Neural progenitor cell (in vitro differentiated cells): Measurements from ENCODE around the gene ACOT4. TPM values are rescaled to one million over a fixed set of nuclear protein-coding genes. Genes with fewer than 3 reads are reported as not detected.
"Not testable (repeated sequence)": the region's sequence is repeated elsewhere in the genome, so short reads cannot be mapped to it uniquely, and the experiment has no call there.

Experiments
- DNase-seq: peaks from one replicate; pipeline ENCODE4 v3.0.0-alpha.2; 2016; ENCODE audit warnings: low spot score
- H2AFZ ChIP-seq: fragments of 200-600 bp; sonication (generic); replicated peaks from 2 replicates; pipeline ENCODE4 v1.6.1; 2016; ENCODE audit warnings: antibody characterized with exemption
- H3F3A ChIP-seq: fragments of 200-600 bp; sonication (generic); 2 replicates; pipeline ENCODE4 v1.6.1; 2016; ENCODE audit warnings: antibody characterized with exemption, low read depth
- H3K27ac ChIP-seq: fragments of 200-600 bp; sonication (generic); 2 replicates; pipeline ENCODE4 v1.5.1; 2016; ENCODE audit warnings: mild to moderate bottlenecking
- H3K27me3 ChIP-seq: fragments of 200-600 bp; sonication (generic); 2 replicates; pipeline ENCODE4 v1.6.1; 2016; ENCODE audit warnings: mild to moderate bottlenecking, moderate library complexity
- H3K36me3 ChIP-seq: fragments of 200-600 bp; sonication (generic); 2 replicates; pipeline ENCODE4 v1.5.1; 2016
- H3K4me1 ChIP-seq: fragments of 200-600 bp; sonication (generic); 2 replicates; pipeline ENCODE4 v1.6.1; 2016; ENCODE audit warnings: mixed run types
- H3K4me2 ChIP-seq: fragments of 200-600 bp; sonication (generic); 2 replicates; pipeline ENCODE4 v1.6.1; 2016
- H3K4me3 ChIP-seq: fragments of 200-600 bp; sonication (generic); 2 replicates; pipeline ENCODE4 v1.5.1; 2016
- H3K79me2 ChIP-seq: fragments of 200-600 bp; sonication (generic); 2 replicates; pipeline ENCODE4 v1.6.1; 2016; ENCODE audit warnings: low read depth
- H3K9ac ChIP-seq: fragments of 200-600 bp; sonication (generic); 2 replicates; pipeline ENCODE4 v1.6.1; 2016
- H3K9me3 ChIP-seq: fragments of 200-600 bp; sonication (generic); 2 replicates; pipeline ENCODE4 v1.5.1; 2016; ENCODE audit warnings: low read depth
- H4K20me1 ChIP-seq: fragments of 200-600 bp; sonication (generic); 2 replicates; pipeline ENCODE4 v1.6.1; 2016; ENCODE audit warnings: low read depth
- H3K27ac Mint-ChIP-seq: 3 replicates; pipeline ENCODE4 v1.8.0; 2021; ENCODE audit warnings: mixed read lengths
- H3K27me3 Mint-ChIP-seq: 2 replicates; pipeline ENCODE4 v1.8.0; 2022; ENCODE audit warnings: low read depth, mild to moderate bottlenecking, inconsistent platforms, moderate library complexity, mixed read lengths; ENCODE audit not compliant: insufficient read depth
- H3K36me3 Mint-ChIP-seq: 3 replicates; pipeline ENCODE4 v1.8.0; 2021; ENCODE audit warnings: mixed read lengths
- H3K4me1 Mint-ChIP-seq: 3 replicates; pipeline ENCODE4 v1.8.0; 2021; ENCODE audit warnings: mixed read lengths
- H3K4me3 Mint-ChIP-seq: 3 replicates; pipeline ENCODE4 v1.8.0; 2021; ENCODE audit warnings: mild to moderate bottlenecking, moderate library complexity, mixed read lengths
- H3K9me3 Mint-ChIP-seq: 3 replicates; pipeline ENCODE4 v1.8.0; 2020; ENCODE audit warnings: mixed read lengths
- EZH2phosphoT487 ChIP-seq: fragments of 200-600 bp; sonication (generic); IDR thresholded peaks from 2 replicates; pipeline ENCODE4 v1.6.1; 2017; ENCODE audit warnings: antibody characterized with exemption
- total RNA-seq: library from RNA; depleted of rRNA; stranded (reverse); fragments of >200 nt; gene quantifications from 2 replicates; pipeline ENCODE4 v1.2.3, GENCODE V29; 2015; ENCODE audit warnings: low replicate concordance
- TF ChIP-seq, protein P1 (sequence below): fragments of 200-600 bp; sonication (generic); IDR thresholded peaks from 2 replicates; pipeline ENCODE4 v1.5.1; 2017; ENCODE audit warnings: antibody characterized with exemption, mild to moderate bottlenecking

The ACOT4 gene
- total RNA-seq, 1 donor from 2014 or later = not detected

DNA sequence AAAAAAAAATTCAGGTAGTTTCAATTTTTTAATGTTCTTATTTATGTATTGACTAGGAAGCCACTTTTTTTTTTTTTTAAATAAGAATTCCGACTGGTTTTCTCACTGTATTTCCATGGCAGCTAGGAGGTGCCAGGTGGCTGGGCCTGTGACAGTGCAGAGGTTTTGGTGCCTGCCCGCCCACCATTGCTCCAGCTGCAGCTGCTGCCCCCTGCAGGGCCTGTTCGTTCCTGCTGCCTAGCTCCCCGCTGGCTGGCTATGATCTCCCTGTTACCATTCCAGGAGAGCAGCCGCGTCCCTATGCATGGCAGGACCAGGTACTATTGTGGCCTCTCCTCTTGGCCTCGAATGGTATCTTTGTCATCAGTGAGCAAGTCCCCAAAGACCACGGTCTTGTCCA lies 20.8 kb upstream of the ACOT4 start:
- H3K4me3 Mint-ChIP-seq = not testable (repeated sequence)

GRCh38 chr14:73573034-73573433 lies 18.6 kb upstream of the ACOT4 start:
- not testable (repeated sequence) for DNase-seq, H3K4me1 ChIP-seq, H3F3A ChIP-seq, H3K27me3 ChIP-seq, H3K4me3 ChIP-seq, H3K27ac Mint-ChIP-seq, H3K79me2 ChIP-seq, H3K4me3 Mint-ChIP-seq, H3K4me2 ChIP-seq, H3K9me3 ChIP-seq, H3K27ac ChIP-seq, H3K36me3 ChIP-seq, H3K9ac ChIP-seq, H4K20me1 ChIP-seq, H3K9me3 Mint-ChIP-seq, H2AFZ ChIP-seq, H3K36me3 Mint-ChIP-seq
- Mint-ChIP-seq H3K4me1 (peaks cover 18% of the 10 kb centered on the region), H3K27me3 (peaks cover 15% of the 10 kb centered on the region)

More for the DNA sequence above, 20.8 kb upstream of the ACOT4 start:
- not testable (repeated sequence) for H3K27me3 ChIP-seq, H3K9me3 ChIP-seq, H3F3A ChIP-seq, H2AFZ ChIP-seq, H3K4me2 ChIP-seq, H3K4me3 ChIP-seq, H3K79me2 ChIP-seq, H3K9ac ChIP-seq, H3K36me3 Mint-ChIP-seq, H3K9me3 Mint-ChIP-seq, H3K4me1 ChIP-seq, H4K20me1 ChIP-seq, H3K36me3 ChIP-seq, H3K27ac ChIP-seq, H3K27ac Mint-ChIP-seq
- peak; percentile 46 for DNase-seq
- Mint-ChIP-seq H3K4me1 (peaks cover 23% of the 10 kb centered on the region), H3K27me3 (peaks cover 15% of the 10 kb centered on the region)
- TF ChIP-seq, protein P1, sequence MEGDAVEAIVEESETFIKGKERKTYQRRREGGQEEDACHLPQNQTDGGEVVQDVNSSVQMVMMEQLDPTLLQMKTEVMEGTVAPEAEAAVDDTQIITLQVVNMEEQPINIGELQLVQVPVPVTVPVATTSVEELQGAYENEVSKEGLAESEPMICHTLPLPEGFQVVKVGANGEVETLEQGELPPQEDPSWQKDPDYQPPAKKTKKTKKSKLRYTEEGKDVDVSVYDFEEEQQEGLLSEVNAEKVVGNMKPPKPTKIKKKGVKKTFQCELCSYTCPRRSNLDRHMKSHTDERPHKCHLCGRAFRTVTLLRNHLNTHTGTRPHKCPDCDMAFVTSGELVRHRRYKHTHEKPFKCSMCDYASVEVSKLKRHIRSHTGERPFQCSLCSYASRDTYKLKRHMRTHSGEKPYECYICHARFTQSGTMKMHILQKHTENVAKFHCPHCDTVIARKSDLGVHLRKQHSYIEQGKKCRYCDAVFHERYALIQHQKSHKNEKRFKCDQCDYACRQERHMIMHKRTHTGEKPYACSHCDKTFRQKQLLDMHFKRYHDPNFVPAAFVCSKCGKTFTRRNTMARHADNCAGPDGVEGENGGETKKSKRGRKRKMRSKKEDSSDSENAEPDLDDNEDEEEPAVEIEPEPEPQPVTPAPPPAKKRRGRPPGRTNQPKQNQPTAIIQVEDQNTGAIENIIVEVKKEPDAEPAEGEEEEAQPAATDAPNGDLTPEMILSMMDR = peak; percentile 58

- H3K9me3 ChIP-seq, H3K79me2 ChIP-seq, H3K27ac ChIP-seq, H3K4me3 Mint-ChIP-seq, H4K20me1 ChIP-seq, H3F3A ChIP-seq, H2AFZ ChIP-seq, H3K9ac ChIP-seq, H3K9me3 Mint-ChIP-seq, H3K27ac Mint-ChIP-seq, H3K36me3 Mint-ChIP-seq, H3K4me1 ChIP-seq, H3K36me3 ChIP-seq, H3K4me3 ChIP-seq, DNase-seq, H3K4me2 ChIP-seq, H3K27me3 ChIP-seq: not testable (repeated sequence)
- peaks cover 12% of the 10 kb centered on the region for H3K27me3 Mint-ChIP-seq
- peaks cover 11% of the 10 kb centered on the region for H3K4me1 Mint-ChIP-seq
Measured at GRCh38 chr14:73573740-73574139, 17.9 kb upstream of the ACOT4 start.

DNA sequence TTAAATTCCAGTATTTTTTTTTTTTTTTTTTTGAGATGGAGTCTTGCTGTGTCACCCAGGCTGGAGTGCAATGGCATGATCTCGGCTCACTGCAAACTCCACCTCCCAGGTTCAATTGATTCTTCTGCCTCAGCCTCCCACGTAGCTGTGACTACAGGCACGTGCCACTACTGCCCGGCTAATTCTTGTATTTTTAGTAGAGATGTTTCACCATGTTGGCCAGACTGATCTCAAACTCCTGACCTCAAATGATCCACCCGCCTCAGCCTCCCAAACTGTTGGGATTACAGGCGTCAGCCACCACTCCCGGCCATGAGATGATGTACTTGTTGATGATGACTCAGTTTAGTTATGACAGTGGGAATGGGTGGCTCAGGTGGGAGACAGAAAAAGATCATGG lies 17.4 kb upstream of the ACOT4 start:
- not testable (repeated sequence) for H3K27ac ChIP-seq, H3K4me2 ChIP-seq, H3K27ac Mint-ChIP-seq, H3K4me1 Mint-ChIP-seq, H3K4me3 ChIP-seq, H3K79me2 ChIP-seq, H3K9ac ChIP-seq, H3K36me3 Mint-ChIP-seq, H3K36me3 ChIP-seq, H3K9me3 ChIP-seq, H3K4me1 ChIP-seq, DNase-seq, H4K20me1 ChIP-seq, H3K27me3 ChIP-seq, H3K4me3 Mint-ChIP-seq, H3K9me3 Mint-ChIP-seq, H2AFZ ChIP-seq, H3F3A ChIP-seq
- peaks cover 11% of the 10 kb centered on the region for H3K27me3 Mint-ChIP-seq

GRCh38 chr14:73576391-73576790 lies 15.3 kb upstream of the ACOT4 start:
- no peaks in the 10 kb centered on the region for H3K27me3 ChIP-seq
- H3K36me3 ChIP-seq = no peaks in the 10 kb centered on the region
- H3K36me3 Mint-ChIP-seq = peaks cover 9% of the 10 kb centered on the region
- no peaks in the 10 kb centered on the region for H3F3A ChIP-seq
- no peak for DNase-seq
- H4K20me1 ChIP-seq = no peaks in the 10 kb centered on the region
- no peak for TF ChIP-seq EZH2phosphoT487
- TF ChIP-seq, protein P1 = no peak
- no peak overlapping the region for H2AFZ ChIP-seq
- no peaks in the 10 kb centered on the region for H3K4me1 Mint-ChIP-seq
- H3K9me3 Mint-ChIP-seq = no peaks in the 10 kb centered on the region
- no peaks in the 10 kb centered on the region for H3K9me3 ChIP-seq
- H3K27ac Mint-ChIP-seq = no peak overlapping the region
- no peaks in the 10 kb centered on the region for H3K4me1 ChIP-seq
- no peak overlapping the region for H3K9ac ChIP-seq
- H3K4me3 ChIP-seq = no peak overlapping the region
- peaks cover 7% of the 10 kb centered on the region for H3K27me3 Mint-ChIP-seq
- no peak overlapping the region for H3K27ac ChIP-seq
- H3K79me2 ChIP-seq = no peaks in the 10 kb centered on the region
- H3K4me3 Mint-ChIP-seq = no peak overlapping the region
- H3K4me2 ChIP-seq = no peak overlapping the region

DNA sequence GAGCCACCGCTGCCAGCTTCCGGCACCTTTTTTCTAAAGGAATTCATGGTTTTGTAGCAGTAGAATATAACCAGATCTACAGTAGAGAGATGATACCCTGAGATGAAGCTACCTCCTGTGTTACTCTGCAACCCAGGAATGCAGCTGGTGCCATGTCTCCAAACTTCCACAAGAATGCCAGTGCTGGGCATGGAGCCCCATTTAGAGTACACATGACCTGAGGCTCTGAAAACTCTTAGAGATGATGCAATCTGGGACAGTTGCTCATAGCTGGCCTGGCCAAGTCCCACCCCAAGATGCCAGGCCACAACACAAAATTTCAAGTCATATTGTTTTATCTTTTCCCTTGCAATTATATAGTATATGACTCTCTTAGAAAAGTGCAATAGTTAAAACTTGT lies 14.5 kb upstream of the ACOT4 start:
- not testable (repeated sequence) for H3K27me3 ChIP-seq, H3K79me2 ChIP-seq, H3K9ac ChIP-seq, H3F3A ChIP-seq, H3K36me3 ChIP-seq, H3K9me3 Mint-ChIP-seq, H4K20me1 ChIP-seq, H3K36me3 Mint-ChIP-seq, H3K4me1 ChIP-seq, H2AFZ ChIP-seq, H3K4me1 Mint-ChIP-seq, H3K27ac Mint-ChIP-seq, H3K9me3 ChIP-seq, H3K27ac ChIP-seq, H3K27me3 Mint-ChIP-seq, H3K4me3 Mint-ChIP-seq, H3K4me2 ChIP-seq, H3K4me3 ChIP-seq, DNase-seq

- not testable (repeated sequence) for H3K36me3 ChIP-seq, H3K36me3 Mint-ChIP-seq, DNase-seq, H3K27me3 Mint-ChIP-seq, H3K9me3 ChIP-seq, H2AFZ ChIP-seq, H3K4me3 ChIP-seq, H3K79me2 ChIP-seq, H3K27me3 ChIP-seq, H3K27ac Mint-ChIP-seq, H3K4me3 Mint-ChIP-seq, H3K4me1 Mint-ChIP-seq, H3K9ac ChIP-seq, H3K27ac ChIP-seq, H3K4me2 ChIP-seq, H3K9me3 Mint-ChIP-seq, H3F3A ChIP-seq, H3K4me1 ChIP-seq, H4K20me1 ChIP-seq
Measured at GRCh38 chr14:73582102-73582979, 9.3 kb upstream of the ACOT4 start.
